GM12873 (cell line): Measurements from ENCODE around the gene JPH2.

Experiments
- CTCF ChIP-seq: IDR thresholded peaks from 2 replicates; pipeline ENCODE4 v1.5.1; 2012; ENCODE audit warnings: low read depth, mild to moderate bottlenecking, moderate library complexity, low read length, control low read depth; ENCODE audit not compliant: insufficient read depth; ENCODE audit errors: missing control alignments

The JPH2 gene

GRCh38 chr20:44064501-44065400 is 122.2 kb downstream of the JPH2 start:
- TF ChIP-seq CTCF = no peak
